LoVo (cell line): ENCODE measurements around the gene CEMIP.

Source experiments
- DNase-seq: peaks from one replicate; pipeline ENCODE4 v3.0.0-alpha.2; 2016; ENCODE audit warnings: low spot score

CEMIP gene

GRCh38 chr15:80929689-80930088, 150.5 kb downstream of the CEMIP start:
- no peak for DNase-seq

GRCh38 chr15:80931191-80931590, 152.0 kb downstream of the CEMIP start:
- no peak for DNase-seq

- DNase-seq = no peak
Observed at GRCh38 chr15:80931721-80932512, 152.7 kb downstream of the CEMIP start.

GRCh38 chr15:80932513-80932815, 153.3 kb downstream of the CEMIP start:
- no peak for DNase-seq

- no peak for DNase-seq
Observed at GRCh38 chr15:80932989-80933388, 153.8 kb downstream of the CEMIP start.

GRCh38 chr15:80934761-80935221, 155.6 kb downstream of the CEMIP start:
- DNase-seq = no peak

GRCh38 chr15:80936288-80937078, 157.3 kb downstream of the CEMIP start:
- DNase-seq = no peak

GRCh38 chr15:80937718-80938117, 158.5 kb downstream of the CEMIP start:
- no peak for DNase-seq

GRCh38 chr15:80939216-80939615, 160.0 kb downstream of the CEMIP start:
- DNase-seq = no peak

GRCh38 chr15:80940331-80940730, 161.2 kb downstream of the CEMIP start:
- DNase-seq = no peak

- DNase-seq = no peak
Observed at GRCh38 chr15:80940851-80941250, 161.7 kb downstream of the CEMIP start.

GRCh38 chr15:80942266-80942665, 163.1 kb downstream of the CEMIP start:
- DNase-seq = no peak

GRCh38 chr15:80942746-80943565, 163.8 kb downstream of the CEMIP start:
- no peak for DNase-seq

GRCh38 chr15:80944818-80945217, 165.6 kb downstream of the CEMIP start:
- DNase-seq = no peak

GRCh38 chr15:80945605-80946004, 166.4 kb downstream of the CEMIP start:
- DNase-seq = no peak

- DNase-seq = no peak
Observed at GRCh38 chr15:80946576-80946975, 167.4 kb downstream of the CEMIP start.

- DNase-seq = no peak
Observed at GRCh38 chr15:80948651-80949292, 169.6 kb downstream of the CEMIP start.

GRCh38 chr15:80949756-80950155, 170.6 kb downstream of the CEMIP start:
- DNase-seq = no peak

GRCh38 chr15:80950291-80951078, 171.3 kb downstream of the CEMIP start:
- no peak for DNase-seq

GRCh38 chr15:80951941-80952340, 172.8 kb downstream of the CEMIP start:
- DNase-seq = no peak
